Measurements from ENCODE around the gene LMAN2L.

GRCh38 chr2:96687266-96687665 is 52.6 kb downstream of the LMAN2L start:
- TF ChIP-seq CTCF (IDR thresholded peaks at IDR 0.05) (no peak), POLR2A (IDR thresholded peaks at IDR 0.05) (no peak)
